HFF-Myc (cell line): ENCODE data around the gene PAK6.

Experiments used
- DNase-seq: peaks from one replicate; pipeline ENCODE4 v3.0.0-alpha.2; 2011; ENCODE audit warnings: low read depth; ENCODE audit errors: extremely low read depth
- H3K4me3 ChIP-seq: replicated peaks from 2 replicates; pipeline ENCODE4 v1.5.1; 2011; ENCODE audit warnings: low read depth, mild to moderate bottlenecking, control low read depth, low read length
- TF ChIP-seq, protein P1 (sequence below): IDR thresholded peaks from 2 replicates; pipeline ENCODE4 v1.5.1; 2012; ENCODE audit warnings: mild to moderate bottlenecking, low read depth, low read length, control low read depth; ENCODE audit errors: missing control alignments

PAK6 gene

GRCh38 chr15:40286061-40286532 lies 47.2 kb downstream of the PAK6 start:
- TF ChIP-seq, protein P1, sequence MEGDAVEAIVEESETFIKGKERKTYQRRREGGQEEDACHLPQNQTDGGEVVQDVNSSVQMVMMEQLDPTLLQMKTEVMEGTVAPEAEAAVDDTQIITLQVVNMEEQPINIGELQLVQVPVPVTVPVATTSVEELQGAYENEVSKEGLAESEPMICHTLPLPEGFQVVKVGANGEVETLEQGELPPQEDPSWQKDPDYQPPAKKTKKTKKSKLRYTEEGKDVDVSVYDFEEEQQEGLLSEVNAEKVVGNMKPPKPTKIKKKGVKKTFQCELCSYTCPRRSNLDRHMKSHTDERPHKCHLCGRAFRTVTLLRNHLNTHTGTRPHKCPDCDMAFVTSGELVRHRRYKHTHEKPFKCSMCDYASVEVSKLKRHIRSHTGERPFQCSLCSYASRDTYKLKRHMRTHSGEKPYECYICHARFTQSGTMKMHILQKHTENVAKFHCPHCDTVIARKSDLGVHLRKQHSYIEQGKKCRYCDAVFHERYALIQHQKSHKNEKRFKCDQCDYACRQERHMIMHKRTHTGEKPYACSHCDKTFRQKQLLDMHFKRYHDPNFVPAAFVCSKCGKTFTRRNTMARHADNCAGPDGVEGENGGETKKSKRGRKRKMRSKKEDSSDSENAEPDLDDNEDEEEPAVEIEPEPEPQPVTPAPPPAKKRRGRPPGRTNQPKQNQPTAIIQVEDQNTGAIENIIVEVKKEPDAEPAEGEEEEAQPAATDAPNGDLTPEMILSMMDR, result no peak
- no peak overlapping the region for H3K4me3 ChIP-seq
- no peak for DNase-seq

DNA sequence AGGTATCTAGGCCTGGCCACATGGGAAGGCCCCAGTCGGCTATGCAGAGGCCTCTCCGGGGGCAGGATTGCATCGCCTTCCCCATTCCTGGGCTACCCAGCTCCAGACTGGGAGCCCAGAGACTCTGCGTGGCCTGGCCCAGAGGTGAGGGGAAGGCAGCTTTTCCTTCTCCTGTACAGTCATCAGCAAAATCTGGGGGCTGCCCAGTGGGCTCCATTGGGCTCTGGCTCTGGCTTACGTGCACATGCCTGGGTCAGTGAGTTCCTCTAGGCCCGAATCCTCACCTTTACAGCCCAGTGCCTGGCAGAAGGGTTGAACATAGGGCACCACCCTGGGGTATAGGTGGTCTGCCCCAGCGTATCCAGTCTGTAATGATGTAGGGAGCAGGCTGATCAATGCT lies 47.9 kb downstream of the PAK6 start:
- H3K4me3 ChIP-seq, result no peak overlapping the region
- TF ChIP-seq, protein P1, result no peak
- no peak for DNase-seq

DNA sequence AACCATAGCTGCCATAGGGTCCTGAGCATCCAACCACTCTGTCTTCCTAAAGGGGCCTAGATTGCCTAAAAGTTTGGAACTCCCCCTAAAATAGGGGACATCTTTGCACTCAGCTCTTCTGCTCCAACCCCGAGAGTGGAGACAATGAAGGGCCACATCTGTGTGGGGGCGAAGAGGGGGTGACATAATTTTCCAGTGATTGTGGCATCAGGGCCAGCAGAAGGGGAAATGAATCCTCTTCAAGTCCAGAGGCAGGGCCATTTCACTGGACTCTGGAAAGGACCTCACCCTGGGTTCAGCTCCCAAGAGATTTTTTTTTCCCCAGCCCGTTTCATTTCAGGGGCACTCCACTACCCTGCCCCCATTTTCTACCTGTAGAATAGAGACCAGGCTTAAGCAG lies 48.6 kb downstream of the PAK6 start:
- TF ChIP-seq, protein P1, result no peak
- no peak for DNase-seq
- no peak overlapping the region for H3K4me3 ChIP-seq

GRCh38 chr15:40287968-40288367 lies 49.1 kb downstream of the PAK6 start:
- TF ChIP-seq, protein P1, result no peak
- no peak overlapping the region for H3K4me3 ChIP-seq
- no peak for DNase-seq

DNA sequence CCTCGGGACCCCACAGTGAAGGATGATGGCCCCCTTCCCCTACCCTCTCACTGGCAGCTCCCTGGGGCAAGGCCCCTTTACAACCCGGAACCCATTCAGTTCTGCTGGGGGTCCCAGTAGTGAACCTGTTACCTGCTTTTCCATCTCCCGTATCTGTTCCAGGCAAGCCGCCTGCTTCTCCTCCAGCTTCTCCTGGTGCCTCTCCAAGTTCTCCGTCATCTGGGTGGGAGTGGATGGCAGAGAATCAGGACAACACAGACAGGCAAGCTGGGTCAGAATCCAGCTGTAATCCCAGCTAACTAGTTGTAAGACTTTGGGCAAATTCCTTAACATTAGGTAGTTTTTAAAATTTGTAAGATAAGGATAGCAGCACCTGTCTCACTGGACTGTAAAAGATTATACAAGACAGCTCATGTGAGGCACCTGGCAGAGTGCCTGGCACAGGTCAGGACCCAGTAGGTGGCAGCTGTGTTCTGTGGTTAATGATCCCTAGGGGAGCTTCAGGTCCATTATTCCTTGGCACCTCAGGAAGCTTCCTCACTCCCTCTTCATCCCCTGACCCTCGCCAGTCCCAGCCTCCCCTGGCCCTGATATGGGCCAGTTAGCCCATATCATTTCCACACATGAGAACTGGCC lies 50.4 kb downstream of the PAK6 start:
- DNase-seq, result no peak
- H3K4me3 ChIP-seq, result no peak overlapping the region
- TF ChIP-seq, protein P1, result no peak

GRCh38 chr15:40290545-40290917 lies 51.7 kb downstream of the PAK6 start:
- H3K4me3 ChIP-seq, result no peak overlapping the region
- TF ChIP-seq, protein P1, result no peak
- DNase-seq, result no peak

GRCh38 chr15:40290918-40291574 lies 52.2 kb downstream of the PAK6 start:
- no peak for DNase-seq
- peak overlapping the region; percentile 34 for H3K4me3 ChIP-seq
- TF ChIP-seq, protein P1, result no peak
